GM10248 (cell line): ENCODE results near the gene OR13J1.
A peak's percentile ranks its signal among the peaks of the same experiment; 100 is the strongest.

Experiments
- CTCF ChIA-PET: fragments of 300-600 bp; sonication (Branson Sonifier 250); formaldehyde crosslinking; extraction: SDS; loops from one replicate; lab custom pipeline; 2021; ENCODE audit warnings: antibody characterized with exemption; lab: Yijun Ruan, JAX
- POLR2A ChIA-PET: fragments of 350-650 bp; sonication (Branson Sonifier 250); formaldehyde crosslinking; extraction: SDS; loops from one replicate; lab custom pipeline; 2020; ENCODE audit warnings: antibody characterized with exemption; lab: Yijun Ruan, JAX
- DNase-seq: peaks from one replicate; pipeline ENCODE4 v3.0.0; 2012; ENCODE audit errors: extremely low spot score
- CTCF ChIP-seq: IDR thresholded peaks from 2 replicates; pipeline ENCODE4 v1.5.1; 2012; ENCODE audit warnings: mild to moderate bottlenecking, low read depth; ENCODE audit errors: extremely low read depth, missing control alignments, control extremely low read depth

Gene OR13J1

DNA sequence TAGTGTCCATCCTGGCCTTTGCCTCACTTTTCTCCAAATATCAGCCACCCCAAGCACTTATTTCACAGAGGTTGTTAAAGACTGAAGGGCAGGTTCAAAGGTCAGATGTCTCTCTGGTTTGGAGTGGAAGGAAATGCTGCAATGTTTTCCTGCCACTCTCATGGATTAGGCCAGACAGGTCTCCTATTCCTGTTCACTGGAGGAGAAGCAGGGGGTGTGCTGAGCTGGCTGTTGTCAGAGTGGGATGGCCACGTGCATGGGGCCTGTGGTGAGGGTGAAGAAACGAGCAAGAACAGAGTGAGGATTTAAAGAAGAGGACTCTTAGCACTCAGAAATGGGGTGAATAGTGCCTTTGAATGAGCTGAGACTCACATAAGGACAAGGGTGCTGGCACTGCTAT is 34.4 kb downstream of the OR13J1 start:
- no peak for DNase-seq
- POLR2A ChIA-PET: no interaction called here
- CTCF ChIA-PET: interaction anchor here (0.7 to 5.0 kb wide), 12 partner anchors 8 to 108 kb away, joined by 3 to 39 read pairs (median 4); no protein-coding TSS in a partner anchor
- TF ChIP-seq CTCF: no peak

DNA sequence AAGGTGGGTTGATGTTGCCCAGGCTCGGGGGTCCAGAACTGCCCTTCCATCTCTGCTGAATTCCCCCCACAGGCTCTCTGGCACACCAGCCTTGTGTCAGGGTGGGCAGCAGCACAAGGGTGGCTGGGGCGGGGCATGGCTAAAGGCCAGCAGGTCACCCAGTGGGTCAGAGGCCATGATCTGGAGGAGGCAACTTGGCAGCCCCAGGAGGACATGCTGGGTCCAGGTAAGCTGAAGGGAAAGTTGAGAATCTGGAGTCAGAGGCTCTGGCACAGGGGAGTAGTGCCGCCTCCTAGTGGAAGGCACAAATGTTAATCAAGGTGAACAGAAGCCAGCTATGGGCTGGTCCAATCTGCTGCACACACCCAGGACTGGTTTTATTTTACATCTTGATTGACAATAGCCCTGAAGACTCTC is 35.0 kb downstream of the OR13J1 start:
- ChIA-PET POLR2A (no interaction called here), CTCF (interaction anchor here (0.9 to 5.0 kb wide), 11 partner anchors 9 to 108 kb away, joined by 3 to 39 read pairs (median 4); no protein-coding TSS in a partner anchor)
- DNase-seq: no peak
- TF ChIP-seq CTCF: peak; percentile 13

GRCh38 chr9:35834260-35835215 is 35.7 kb downstream of the OR13J1 start:
- ChIA-PET POLR2A (interaction anchor here (0.6 kb wide), 1 partner anchor 8 kb away, joined by 4 read pairs; no protein-coding TSS in a partner anchor), CTCF (interaction anchor here (0.9 to 5.0 kb wide), 12 partner anchors 8 to 189 kb away, joined by 3 to 39 read pairs (median 5); partner anchors contain the start of gene SPAG8)
- DNase-seq: no peak
- TF ChIP-seq CTCF: no peak

DNA sequence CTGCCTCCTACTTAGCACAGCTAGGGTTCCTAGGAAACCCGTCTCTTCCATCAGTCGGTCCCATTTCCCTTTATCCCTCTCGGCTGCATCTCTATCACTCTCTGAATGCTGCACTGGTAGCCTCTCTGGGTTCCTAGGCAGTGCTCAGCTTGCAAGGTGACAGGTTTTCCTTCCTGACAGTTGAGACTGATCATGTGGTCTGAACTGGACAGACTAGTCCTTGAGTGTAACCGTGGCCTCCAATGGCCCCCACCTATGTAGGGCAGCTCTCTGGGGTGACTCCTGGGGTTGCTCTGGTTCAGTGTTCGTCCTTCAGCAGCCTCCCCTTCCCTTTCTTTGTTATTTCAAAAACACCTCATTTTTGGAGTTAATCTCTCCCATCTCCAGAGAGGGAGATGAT is 37.4 kb downstream of the OR13J1 start:
- DNase-seq: no peak
- ChIA-PET POLR2A (no interaction called here), CTCF (interaction anchor here (0.9 to 4.1 kb wide), 7 partner anchors 10 to 84 kb away, joined by 3 to 22 read pairs (median 4); partner anchors contain the start of genes GBA2, RGP1 and SPAG8)
- TF ChIP-seq CTCF: no peak

GRCh38 chr9:35831040-35831439 is 39.2 kb downstream of the OR13J1 start:
- CTCF ChIA-PET: interaction anchor here (0.8 to 4.1 kb wide), 4 partner anchors 11 to 134 kb away, joined by 3 to 22 read pairs (median 12); no protein-coding TSS in a partner anchor
- no peak for DNase-seq
- no peak for TF ChIP-seq CTCF
- POLR2A ChIA-PET: interaction anchor here (0.6 kb wide), 1 partner anchor 12 kb away, joined by 3 read pairs; no protein-coding TSS in a partner anchor

GRCh38 chr9:35829764-35830096 is 40.5 kb downstream of the OR13J1 start:
- ChIA-PET CTCF (interaction anchor here (1.3 to 1.7 kb wide), 2 partner anchors 18 to 62 kb away, joined by 3 to 5 read pairs; partner anchors contain the start of gene SPAG8), POLR2A (no interaction called here)
- TF ChIP-seq CTCF: no peak
- no peak for DNase-seq
